WTC11 (cell line): ENCODE results near the gene VTI1A. TPM values are rescaled to one million over a fixed set of nuclear protein-coding genes. Genes with fewer than 3 reads are reported as not detected.

ENCODE experiments used
- ATAC-seq: fragments of 200-7000 bp; cut with Tn5 transposase; 2 replicates; pipeline ENCODE4 v1.10.0; 2021; ENCODE audit warnings: mild to moderate bottlenecking, moderate library complexity
- CTCF ChIA-PET: fragments of 300-600 bp; sonication (Branson Sonifier 250); formaldehyde crosslinking; loops from one replicate; lab custom pipeline; 2021; ENCODE audit warnings: antibody characterized with exemption; lab: Charles Lee
- POLR2A ChIA-PET: fragments of 350-600 bp; sonication (Branson Sonifier 250); formaldehyde crosslinking; loops from one replicate; lab custom pipeline; 2021; ENCODE audit warnings: antibody characterized with exemption; lab: Charles Lee
- DNase-seq: peaks from one replicate; pipeline ENCODE4 v3.0.0; 2021; ENCODE audit warnings: low spot score
- H3K27ac Mint-ChIP-seq: 2 replicates; pipeline ENCODE4 v1.8.0; 2021; ENCODE audit warnings: mixed read lengths
- H3K27me3 Mint-ChIP-seq: 2 replicates; pipeline ENCODE4 v1.8.0; 2021; ENCODE audit warnings: low read depth, mild to moderate bottlenecking, moderate library complexity, mixed read lengths
- H3K36me3 Mint-ChIP-seq: 2 replicates; pipeline ENCODE4 v1.8.0; 2021; ENCODE audit warnings: mixed read lengths
- H3K4me1 Mint-ChIP-seq: 2 replicates; pipeline ENCODE4 v1.8.0; 2022; ENCODE audit warnings: mixed read lengths
- H3K4me3 Mint-ChIP-seq: 2 replicates; pipeline ENCODE4 v1.8.0; 2021; ENCODE audit warnings: mild to moderate bottlenecking, moderate library complexity, mixed read lengths
- H3K9me3 Mint-ChIP-seq: 2 replicates; pipeline ENCODE4 v1.8.0; 2021; ENCODE audit warnings: mixed read lengths
- AFF4 ChIP-seq: sonication (generic); formaldehyde crosslinking; IDR thresholded peaks from 2 replicates; pipeline ENCODE4 v1.8.1; 2023; ENCODE audit warnings: mild to moderate bottlenecking, missing genetic modification reagents, borderline replicate concordance
- ATF6 ChIP-seq: sonication (generic); formaldehyde crosslinking; IDR thresholded peaks from 2 replicates; pipeline ENCODE4 v1.8.1; 2023; ENCODE audit warnings: mild to moderate bottlenecking, missing genetic modification reagents
- ETV6 ChIP-seq: sonication (generic); formaldehyde crosslinking; IDR thresholded peaks from 2 replicates; pipeline ENCODE4 v1.8.1; 2022; ENCODE audit warnings: mild to moderate bottlenecking, missing genetic modification reagents
- FOXP4 ChIP-seq: sonication (generic); formaldehyde crosslinking; IDR thresholded peaks from 2 replicates; pipeline ENCODE4 v1.8.0; 2022; ENCODE audit warnings: mild to moderate bottlenecking, missing genetic modification reagents
- IRF1 ChIP-seq: sonication (generic); formaldehyde crosslinking; IDR thresholded peaks from 2 replicates; pipeline ENCODE4 v1.8.0; 2023; ENCODE audit warnings: missing genetic modification reagents
- MXD4 ChIP-seq: fragments of 250-450 bp; sonication (Bioruptor Pico); IDR thresholded peaks from 2 replicates; pipeline ENCODE4 v1.8.0; 2021; ENCODE audit warnings: mild to moderate bottlenecking, moderate library complexity, borderline replicate concordance
- NFATC4 ChIP-seq: fragments of 250-450 bp; sonication (Bioruptor Pico); IDR thresholded peaks from 2 replicates; pipeline ENCODE4 v1.9.0; 2021; ENCODE audit warnings: mild to moderate bottlenecking
- NR2C2 ChIP-seq: sonication (generic); formaldehyde crosslinking; IDR thresholded peaks from 2 replicates; pipeline ENCODE4 v1.8.0; 2022; ENCODE audit warnings: mild to moderate bottlenecking, missing genetic modification reagents
- PRRX2 ChIP-seq: fragments of 250-450 bp; sonication (Bioruptor Pico); IDR thresholded peaks from 2 replicates; pipeline ENCODE4 v1.8.0; 2021; ENCODE audit warnings: mild to moderate bottlenecking
- RORB ChIP-seq: fragments of 250-450 bp; sonication (Bioruptor Pico); IDR thresholded peaks from 2 replicates; pipeline ENCODE4 v1.9.0; 2021; ENCODE audit warnings: mild to moderate bottlenecking
- SMAD4 ChIP-seq: sonication (generic); formaldehyde crosslinking; IDR thresholded peaks from 2 replicates; pipeline ENCODE4 v1.8.0; 2022; ENCODE audit warnings: mild to moderate bottlenecking, missing genetic modification reagents
- TEAD4 ChIP-seq: sonication (generic); formaldehyde crosslinking; IDR thresholded peaks from 2 replicates; pipeline ENCODE4 v1.8.0; 2022; ENCODE audit warnings: mild to moderate bottlenecking, missing genetic modification reagents
- ZBTB21 ChIP-seq: sonication (generic); formaldehyde crosslinking; IDR thresholded peaks from 2 replicates; pipeline ENCODE4 v1.8.1; 2023; ENCODE audit warnings: mild to moderate bottlenecking, missing genetic modification reagents, borderline replicate concordance
- ZBTB43 ChIP-seq: sonication (generic); formaldehyde crosslinking; IDR thresholded peaks from 2 replicates; pipeline ENCODE4 v1.8.1; 2023; ENCODE audit warnings: mild to moderate bottlenecking, missing genetic modification reagents
- ZMAT4 ChIP-seq: fragments of 250-450 bp; sonication (Bioruptor Pico); IDR thresholded peaks from 2 replicates; pipeline ENCODE4 v1.9.0; 2021; ENCODE audit warnings: mild to moderate bottlenecking
- ZNF121 ChIP-seq: sonication (generic); formaldehyde crosslinking; IDR thresholded peaks from 2 replicates; pipeline ENCODE4 v1.8.0; 2023; ENCODE audit warnings: missing genetic modification reagents
- ZNF232 ChIP-seq: sonication (generic); formaldehyde crosslinking; IDR thresholded peaks from 2 replicates; pipeline ENCODE4 v1.8.0; 2022; ENCODE audit warnings: mild to moderate bottlenecking, missing genetic modification reagents
- ZNF263 ChIP-seq: sonication (generic); formaldehyde crosslinking; IDR thresholded peaks from 2 replicates; pipeline ENCODE4 v1.8.1; 2022; ENCODE audit warnings: low read depth, mild to moderate bottlenecking, moderate library complexity, missing genetic modification reagents
- ZNF317 ChIP-seq: sonication (generic); formaldehyde crosslinking; IDR thresholded peaks from 2 replicates; pipeline ENCODE4 v1.8.1; 2023; ENCODE audit warnings: low read depth, mild to moderate bottlenecking, moderate library complexity, missing genetic modification reagents, borderline replicate concordance
- ZNF396 ChIP-seq: fragments of 250-450 bp; sonication (Bioruptor Pico); IDR thresholded peaks from 2 replicates; pipeline ENCODE4 v1.8.0; 2021; ENCODE audit warnings: mild to moderate bottlenecking, moderate library complexity, borderline replicate concordance
- ZNF416 ChIP-seq: fragments of 250-450 bp; sonication (Bioruptor Pico); IDR thresholded peaks from 2 replicates; pipeline ENCODE4 v1.9.0; 2021; ENCODE audit warnings: mild to moderate bottlenecking, inconsistent platforms
- ZNF671 ChIP-seq: fragments of 250-450 bp; sonication (Bioruptor Pico); IDR thresholded peaks from 2 replicates; pipeline ENCODE4 v1.8.0; 2021; ENCODE audit warnings: mild to moderate bottlenecking
- total RNA-seq: library from RNA; stranded (reverse); gene quantifications from 3 replicates; pipeline ENCODE4 v1.2.3, GENCODE V29; 2021

Gene VTI1A
- total RNA-seq, 1 experiment from 2014 or later: 20.1 TPM

- no peak for TF ChIP-seq NFATC4
- TF ChIP-seq ZBTB43 (CRISPR knock-in tag): no peak
- no peak for TF ChIP-seq ZNF121 (CRISPR knock-in tag)
- no peak for TF ChIP-seq ZMAT4 (CRISPR knock-in tag)
Measured at GRCh38 chr10:112570585-112570984, 123.6 kb downstream of the VTI1A start (continued).

- Mint-ChIP-seq H3K36me3 (no peaks in the 10 kb centered on the region), H3K9me3 (no peaks in the 10 kb centered on the region), H3K4me1 (peaks cover 31% of the 10 kb centered on the region), H3K27ac (no peak overlapping the region), H3K27me3 (no peaks in the 10 kb centered on the region), H3K4me3 (no peak overlapping the region)
- ChIA-PET CTCF (no interaction called here), POLR2A (interaction anchor here (0.6 kb wide), 1 partner anchor 11 kb away, joined by 3 read pairs; no protein-coding TSS in a partner anchor)
- TF ChIP-seq ATF6 (no peak), ZNF396 (no peak), RORB (CRISPR knock-in tag) (no peak), ZNF416 (no peak), ZBTB21 (CRISPR knock-in tag) (no peak), ETV6 (no peak), MXD4 (CRISPR knock-in tag) (no peak), PRRX2 (CRISPR knock-in tag) (no peak), ZNF263 (CRISPR knock-in tag) (no peak)
- ATAC-seq (no peak), DNase-seq (no peak)
Measured at GRCh38 chr10:112579578-112579977, 132.6 kb downstream of the VTI1A start.

GRCh38 chr10:112580267-112580666 is 133.3 kb downstream of the VTI1A start:
- Mint-ChIP-seq H3K27ac (no peak overlapping the region; the same call in 1 of the 2 replicates), H3K9me3 (no peaks in the 10 kb centered on the region), H3K36me3 (no peaks in the 10 kb centered on the region), H3K4me1 (peaks cover 28% of the 10 kb centered on the region), H3K4me3 (no peak overlapping the region), H3K27me3 (no peaks in the 10 kb centered on the region)
- ChIA-PET POLR2A (no interaction called here), CTCF (no interaction called here)
- DNase-seq: no peak
- no peak for ATAC-seq
- no peak for TF ChIP-seq TEAD4 (CRISPR knock-in tag)
- no peak for TF ChIP-seq ZNF263 (CRISPR knock-in tag)
- TF ChIP-seq ZNF671 (CRISPR knock-in tag): no peak
- no peak for TF ChIP-seq SMAD4 (CRISPR knock-in tag)
- no peak for TF ChIP-seq ZNF232 (CRISPR knock-in tag)
- no peak for TF ChIP-seq FOXP4
- no peak for TF ChIP-seq ATF6
- TF ChIP-seq NR2C2: no peak
- TF ChIP-seq ZNF317 (CRISPR knock-in tag): no peak
- TF ChIP-seq AFF4 (CRISPR knock-in tag): no peak
- TF ChIP-seq IRF1 (CRISPR knock-in tag): no peak
